Heart left ventricle (tissue), 13 donors: ENCODE results near the gene DOK5.

Experiments
- POLR2A ChIP-seq, 2 donors: fragments of 450-650 bp; IDR thresholded peaks; one replicate each; pipeline ENCODE4 v1.6.1; 2017; ENCODE audit warnings: antibody characterized with exemption in 2 of 2, mild to moderate bottlenecking in 2 of 2, moderate library complexity in 2 of 2
- TF ChIP-seq, protein P1 (sequence below), 12 donors: fragments of 200-600 bp; sonication (generic) in 4 of 12; IDR thresholded peaks; one replicate each; pipeline versions ENCODE4 v1.5.0 to v1.8.0; 2018 to 2022; ENCODE audit warnings: antibody characterized with exemption in 12 of 12, mild to moderate bottlenecking in 5 of 12
- donor health status: ischemic (EF 13 %, LVEDD 7.1; RV severe dilation, severe dysfunction).
- donor health status: DM: no; HTN: yes; CAD: no.
- donor health status: DM: no; HTN: no; CAD: no.
- donor health status: ischemic (EF 25% LVEDD 6.9; RV normal size, moderate dysfunction).
- donor health status: ischemic (EF 25% LVEDD 5.7; RV mildly dilated, moderate dysfunction).
- donor health status: ischemic (EF 35%, LVEDD 5.7; RV mildly dilated, moderate dysfunction).
- donor health status: nonischemic (EF 11% LVEDD 7.7; RV severe dilation, severe dysfunction).
- donor health status: DM: yes; HTN: yes; CAD: no.
- donor health status: PGD.
- donor health status: ischemic (EF 29% LVEDD 5.4; RV normal size, mild dysfunction).
- donor health status: nonischemic (EF 23%, LVEDD 6.1; RV moderate dilation, normal function).

DNA sequence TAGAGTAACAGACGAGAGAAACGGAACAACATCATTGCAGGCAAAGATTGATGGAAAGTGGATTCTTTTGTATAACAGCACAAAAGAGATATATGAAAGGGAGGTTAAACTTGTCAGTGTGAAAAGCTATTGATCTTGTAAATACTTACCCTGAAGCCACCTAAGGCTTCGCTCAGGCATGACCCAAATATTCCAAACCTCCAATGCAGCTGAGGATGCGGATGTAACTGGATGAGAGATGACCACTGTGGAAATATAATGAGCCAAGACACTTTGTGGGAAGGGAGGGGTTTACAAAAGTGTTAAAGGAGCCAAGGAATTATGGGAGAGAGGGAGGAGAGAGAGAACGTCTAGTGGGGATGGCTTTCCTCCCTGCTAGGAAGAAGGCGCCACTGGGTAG, 112.0 kb downstream of the DOK5 start:
- TF ChIP-seq, protein P1, sequence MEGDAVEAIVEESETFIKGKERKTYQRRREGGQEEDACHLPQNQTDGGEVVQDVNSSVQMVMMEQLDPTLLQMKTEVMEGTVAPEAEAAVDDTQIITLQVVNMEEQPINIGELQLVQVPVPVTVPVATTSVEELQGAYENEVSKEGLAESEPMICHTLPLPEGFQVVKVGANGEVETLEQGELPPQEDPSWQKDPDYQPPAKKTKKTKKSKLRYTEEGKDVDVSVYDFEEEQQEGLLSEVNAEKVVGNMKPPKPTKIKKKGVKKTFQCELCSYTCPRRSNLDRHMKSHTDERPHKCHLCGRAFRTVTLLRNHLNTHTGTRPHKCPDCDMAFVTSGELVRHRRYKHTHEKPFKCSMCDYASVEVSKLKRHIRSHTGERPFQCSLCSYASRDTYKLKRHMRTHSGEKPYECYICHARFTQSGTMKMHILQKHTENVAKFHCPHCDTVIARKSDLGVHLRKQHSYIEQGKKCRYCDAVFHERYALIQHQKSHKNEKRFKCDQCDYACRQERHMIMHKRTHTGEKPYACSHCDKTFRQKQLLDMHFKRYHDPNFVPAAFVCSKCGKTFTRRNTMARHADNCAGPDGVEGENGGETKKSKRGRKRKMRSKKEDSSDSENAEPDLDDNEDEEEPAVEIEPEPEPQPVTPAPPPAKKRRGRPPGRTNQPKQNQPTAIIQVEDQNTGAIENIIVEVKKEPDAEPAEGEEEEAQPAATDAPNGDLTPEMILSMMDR (IDR thresholded peaks at IDR 0.05) = no peak
- TF ChIP-seq POLR2A (IDR thresholded peaks at IDR 0.05) = no peak
